ENCODE measurements around the gene LDB3.
"Not testable (repeated sequence)": the region's sequence is repeated elsewhere in the genome, so short reads cannot be mapped to it uniquely, and the experiment has no call there.

Gene LDB3

DNA sequence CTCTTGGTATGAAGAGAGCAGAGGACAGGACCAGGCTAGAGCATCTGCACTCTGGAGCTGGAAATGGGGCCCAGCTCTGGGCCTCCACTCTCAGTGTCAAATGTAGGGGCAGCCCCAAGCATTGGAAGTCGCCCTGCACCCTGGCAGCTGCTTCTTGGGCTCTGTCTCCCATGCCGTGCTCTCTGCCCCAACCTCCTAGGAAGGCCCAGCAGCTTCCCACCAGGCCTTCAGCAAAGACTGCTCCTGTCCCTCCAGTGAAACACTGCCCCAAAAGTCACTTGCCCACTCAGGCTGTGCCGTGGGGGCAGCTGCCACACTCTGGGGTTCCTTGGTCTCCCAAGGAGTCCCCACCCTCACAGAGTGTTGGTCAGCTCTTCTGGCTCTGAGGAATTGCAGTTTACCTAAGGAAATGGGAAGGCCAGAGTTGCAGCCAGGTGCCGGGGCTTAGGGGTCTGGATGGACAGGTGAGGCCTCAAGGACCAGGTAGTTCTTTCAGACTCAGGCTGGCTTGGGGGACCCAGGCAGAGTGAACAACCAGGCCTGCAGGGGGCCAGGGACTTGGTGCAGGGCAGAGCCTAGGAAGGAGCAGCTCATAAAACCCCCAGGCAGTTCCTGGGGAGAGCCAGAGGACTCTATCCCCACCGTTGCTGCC, 23.4 kb upstream of the LDB3 start:
- TF ChIP-seq, protein P1, sequence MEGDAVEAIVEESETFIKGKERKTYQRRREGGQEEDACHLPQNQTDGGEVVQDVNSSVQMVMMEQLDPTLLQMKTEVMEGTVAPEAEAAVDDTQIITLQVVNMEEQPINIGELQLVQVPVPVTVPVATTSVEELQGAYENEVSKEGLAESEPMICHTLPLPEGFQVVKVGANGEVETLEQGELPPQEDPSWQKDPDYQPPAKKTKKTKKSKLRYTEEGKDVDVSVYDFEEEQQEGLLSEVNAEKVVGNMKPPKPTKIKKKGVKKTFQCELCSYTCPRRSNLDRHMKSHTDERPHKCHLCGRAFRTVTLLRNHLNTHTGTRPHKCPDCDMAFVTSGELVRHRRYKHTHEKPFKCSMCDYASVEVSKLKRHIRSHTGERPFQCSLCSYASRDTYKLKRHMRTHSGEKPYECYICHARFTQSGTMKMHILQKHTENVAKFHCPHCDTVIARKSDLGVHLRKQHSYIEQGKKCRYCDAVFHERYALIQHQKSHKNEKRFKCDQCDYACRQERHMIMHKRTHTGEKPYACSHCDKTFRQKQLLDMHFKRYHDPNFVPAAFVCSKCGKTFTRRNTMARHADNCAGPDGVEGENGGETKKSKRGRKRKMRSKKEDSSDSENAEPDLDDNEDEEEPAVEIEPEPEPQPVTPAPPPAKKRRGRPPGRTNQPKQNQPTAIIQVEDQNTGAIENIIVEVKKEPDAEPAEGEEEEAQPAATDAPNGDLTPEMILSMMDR (IDR thresholded peaks at IDR 0.05; ENCODE audit: borderline replicate concordance, extremely low read depth, low read length, poor library complexity, severe bottlenecking) = no peak
- TF ChIP-seq EZH2 (IDR thresholded peaks at IDR 0.05; ENCODE audit: borderline replicate concordance, low read depth, low read length, severe bottlenecking) = no peak
- H3K27ac ChIP-seq (ENCODE audit: low read length) = no peak overlapping the region
- H3K4me1 ChIP-seq (ENCODE audit: insufficient read depth, low read length) = no peaks in the 10 kb centered on the region
- H3K4me2 ChIP-seq (ENCODE audit: insufficient read depth, low read length) = no peak overlapping the region
- no peak overlapping the region for H2AFZ ChIP-seq (ENCODE audit: low read depth, low read length)
- ATAC-seq (ENCODE audit: insufficient read depth, low read depth) (no peak), DNase-seq (no peak)
- H3K79me2 ChIP-seq (ENCODE audit: insufficient read depth, low read length) = no peaks in the 10 kb centered on the region
- H3K9ac ChIP-seq (ENCODE audit: low read depth, low read length) = no peak overlapping the region
- H3K4me3 ChIP-seq (ENCODE audit: low read depth in 1 of 2, low read length in 2 of 2) = no peak overlapping the region
- peaks cover 2% of the 10 kb centered on the region for H3K9me3 ChIP-seq (ENCODE audit: insufficient read depth, low read length, severe bottlenecking)
- H3K36me3 ChIP-seq (ENCODE audit: insufficient read depth, low read length) = no peaks in the 10 kb centered on the region
- no peaks in the 10 kb centered on the region for H4K20me1 ChIP-seq (ENCODE audit: insufficient read depth, low read length)
- no peaks in the 10 kb centered on the region for H3K27me3 ChIP-seq (ENCODE audit: insufficient read depth, low read length, poor library complexity)

DNA sequence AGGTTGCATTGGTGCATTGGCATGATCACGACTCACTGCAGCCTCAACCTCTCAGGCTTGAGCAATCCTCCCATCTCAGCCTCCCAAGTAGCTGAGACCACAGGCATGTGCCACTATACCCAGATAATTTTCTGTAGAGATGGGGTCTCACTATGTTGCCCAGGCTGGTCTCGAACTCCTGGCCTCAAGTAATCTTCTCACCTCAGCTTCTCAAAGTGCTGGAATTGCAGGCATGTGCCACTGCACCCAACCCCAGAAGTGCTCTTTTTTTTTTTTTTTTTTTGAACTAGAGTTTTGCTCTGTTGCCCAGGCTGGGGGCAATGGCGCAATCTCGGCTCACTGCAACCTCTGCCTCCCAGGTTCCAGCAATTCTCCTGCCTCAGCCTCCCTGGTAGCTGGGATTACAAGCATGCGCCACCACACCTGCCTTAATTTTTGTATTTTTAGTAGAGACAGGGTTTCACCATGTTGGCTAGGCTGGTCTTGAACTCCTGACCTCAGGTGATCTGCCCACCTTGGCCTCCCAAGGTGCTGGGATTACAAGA, 22.6 kb upstream of the LDB3 start:
- not testable (repeated sequence) for ATAC-seq (ENCODE audit: insufficient read depth, low read depth); H3K4me3 ChIP-seq (ENCODE audit: low read depth in 1 of 2, low read length in 2 of 2); DNase-seq; H3K27me3 ChIP-seq (ENCODE audit: insufficient read depth, low read length, poor library complexity); H2AFZ ChIP-seq (ENCODE audit: low read depth, low read length); H3K4me1 ChIP-seq (ENCODE audit: insufficient read depth, low read length); H3K4me2 ChIP-seq (ENCODE audit: insufficient read depth, low read length); H3K27ac ChIP-seq (ENCODE audit: low read length); H3K36me3 ChIP-seq (ENCODE audit: insufficient read depth, low read length); H3K79me2 ChIP-seq (ENCODE audit: insufficient read depth, low read length); H4K20me1 ChIP-seq (ENCODE audit: insufficient read depth, low read length); H3K9me3 ChIP-seq (ENCODE audit: insufficient read depth, low read length, severe bottlenecking); H3K9ac ChIP-seq (ENCODE audit: low read depth, low read length)

DNA sequence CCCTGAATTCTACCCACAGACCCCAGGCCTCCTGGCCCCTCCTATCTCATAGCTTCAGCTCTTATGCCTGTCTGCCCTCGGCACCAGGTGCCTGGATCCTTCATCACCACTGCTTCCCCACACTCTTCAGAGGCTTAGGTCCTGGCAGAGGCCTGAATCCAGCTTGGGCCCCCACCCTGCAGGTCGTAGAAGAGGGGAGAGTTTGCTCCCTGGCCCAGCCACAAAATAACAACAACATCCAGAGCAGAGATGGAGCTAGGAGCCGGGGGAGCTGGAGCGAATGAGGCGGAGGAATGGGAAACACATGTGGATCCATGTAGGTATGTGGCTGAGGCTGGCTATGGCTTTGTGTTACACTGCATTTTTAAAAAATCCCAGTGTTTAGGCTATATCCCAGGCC, 21.8 kb upstream of the LDB3 start:
- Histone ChIP-seq H3K4me2 (ENCODE audit: insufficient read depth, low read length) (no peak overlapping the region), H3K27ac (ENCODE audit: low read length) (no peak overlapping the region)
- no peak for ATAC-seq (ENCODE audit: insufficient read depth, low read depth)

DNA sequence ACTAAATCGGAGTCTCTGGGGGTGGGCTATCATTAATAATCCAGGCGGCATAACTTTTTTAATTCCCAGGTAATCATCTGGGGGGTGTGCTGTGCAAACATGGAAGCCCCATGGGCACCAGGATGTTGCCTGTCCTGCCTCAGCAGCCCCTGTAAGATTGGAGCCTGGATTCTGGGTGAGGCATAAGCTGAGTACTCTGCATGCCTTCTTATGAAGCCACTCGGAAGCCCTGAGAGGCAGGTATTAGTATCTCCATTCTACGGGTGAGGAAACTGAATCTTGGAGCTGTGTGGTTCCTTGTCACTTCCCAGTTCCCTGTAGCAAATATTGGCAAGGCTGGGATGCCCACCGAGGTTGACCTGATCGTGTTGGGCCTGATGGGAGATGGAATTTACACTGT, 21.4 kb upstream of the LDB3 start:
- Histone ChIP-seq H3K4me2 (ENCODE audit: insufficient read depth, low read length) (no peak overlapping the region), H4K20me1 (ENCODE audit: insufficient read depth, low read length) (no peaks in the 10 kb centered on the region; the same call in 1 of the 2 replicates), H3K4me3 (ENCODE audit: low read depth in 1 of 2, low read length in 2 of 2) (no peak overlapping the region), H3K36me3 (ENCODE audit: insufficient read depth, low read length) (no peaks in the 10 kb centered on the region), H3K9ac (ENCODE audit: low read depth, low read length) (no peak overlapping the region), H3K27me3 (ENCODE audit: insufficient read depth, low read length, poor library complexity) (peaks cover 3% of the 10 kb centered on the region), H2AFZ (ENCODE audit: low read depth, low read length) (no peak overlapping the region), H3K4me1 (ENCODE audit: insufficient read depth, low read length) (no peaks in the 10 kb centered on the region), H3K9me3 (ENCODE audit: insufficient read depth, low read length, severe bottlenecking) (no peaks in the 10 kb centered on the region), H3K79me2 (ENCODE audit: insufficient read depth, low read length) (no peaks in the 10 kb centered on the region), H3K27ac (ENCODE audit: low read length) (no peak overlapping the region)
- no peak for ATAC-seq (ENCODE audit: insufficient read depth, low read depth)
- TF ChIP-seq, protein P1 (IDR thresholded peaks at IDR 0.05; ENCODE audit: borderline replicate concordance, extremely low read depth, low read length, poor library complexity, severe bottlenecking) = no peak
- TF ChIP-seq EZH2 (IDR thresholded peaks at IDR 0.05; ENCODE audit: borderline replicate concordance, low read depth, low read length, severe bottlenecking) = no peak
- no peak for DNase-seq

More for the DNA sequence above, 21.8 kb upstream of the LDB3 start:
- no peaks in the 10 kb centered on the region for H3K79me2 ChIP-seq (ENCODE audit: insufficient read depth, low read length)
- no peaks in the 10 kb centered on the region for H3K4me1 ChIP-seq (ENCODE audit: insufficient read depth, low read length)
- H3K4me3 ChIP-seq (ENCODE audit: low read depth in 1 of 2, low read length in 2 of 2) = no peak overlapping the region
- H3K36me3 ChIP-seq (ENCODE audit: insufficient read depth, low read length) = no peaks in the 10 kb centered on the region
- H3K9me3 ChIP-seq (ENCODE audit: insufficient read depth, low read length, severe bottlenecking) = no peaks in the 10 kb centered on the region
- DNase-seq = no peak
- no peak overlapping the region for H2AFZ ChIP-seq (ENCODE audit: low read depth, low read length)
- no peak for TF ChIP-seq EZH2 (IDR thresholded peaks at IDR 0.05; ENCODE audit: borderline replicate concordance, low read depth, low read length, severe bottlenecking)
- TF ChIP-seq, protein P1 (IDR thresholded peaks at IDR 0.05; ENCODE audit: borderline replicate concordance, extremely low read depth, low read length, poor library complexity, severe bottlenecking) = no peak
- H3K9ac ChIP-seq (ENCODE audit: low read depth, low read length) = no peak overlapping the region
- H3K27me3 ChIP-seq (ENCODE audit: insufficient read depth, low read length, poor library complexity) = no peaks in the 10 kb centered on the region
- no peaks in the 10 kb centered on the region; the same call in 1 of the 2 replicates for H4K20me1 ChIP-seq (ENCODE audit: insufficient read depth, low read length)
